Tibial nerve (tissue), 4 donors: ENCODE results near the gene UBE2U. TPM values are rescaled to one million over a fixed set of nuclear protein-coding genes. Genes with fewer than 3 reads are reported as not detected.

Experiments
- DNase-seq, 2 donors: peaks; one replicate each; pipeline ENCODE4 v3.0.0-alpha.2; 2019; ENCODE audit warnings: low spot score in 2 of 2
- H3K27ac ChIP-seq, 4 donors: fragments of 200-600 bp; sonication (generic) in 3 of 4; one replicate each; pipeline ENCODE4 v1.5.1; 2017 to 2019; ENCODE audit warnings: mild to moderate bottlenecking in 1 of 4
- H3K27me3 ChIP-seq, 2 donors: fragments of 200-600 bp; sonication (generic) in 1 of 2; one replicate each; pipeline versions ENCODE4 v1.5.1 to v1.6.0; 2017 to 2019
- H3K36me3 ChIP-seq, 3 donors: fragments of 200-600 bp; sonication (generic); one replicate each; pipeline ENCODE4 v1.5.1; 2018 to 2019
- H3K4me1 ChIP-seq, 4 donors: fragments of 200-600 bp; sonication (generic) in 3 of 4; one replicate each; pipeline ENCODE4 v1.5.1; 2017 to 2019
- H3K4me3 ChIP-seq, 4 donors: fragments of 200-600 bp; sonication (generic) in 3 of 4; one replicate each; pipeline ENCODE4 v1.5.1; 2017 to 2019; ENCODE audit warnings: mild to moderate bottlenecking in 1 of 4, moderate library complexity in 1 of 4
- H3K9me3 ChIP-seq, 4 donors: fragments of 200-600 bp; sonication (generic) in 3 of 4; one replicate each; pipeline ENCODE4 v1.5.1; 2017 to 2019
- EP300 ChIP-seq, 2 donors: sonication (generic); formaldehyde crosslinking; IDR thresholded peaks; one replicate each; pipeline ENCODE4 v1.6.1; 2017; ENCODE audit warnings: antibody characterized with exemption in 2 of 2, mild to moderate bottlenecking in 1 of 2
- POLR2A ChIP-seq, 2 donors: fragments of 450-650 bp; IDR thresholded peaks; one replicate each; pipeline ENCODE4 v1.6.1; 2017; ENCODE audit warnings: antibody characterized with exemption in 2 of 2, mild to moderate bottlenecking in 2 of 2, moderate library complexity in 2 of 2
- WGBS, 2 donors: methylation state at CpG; one replicate each; pipeline ENCODE4 v1.1.5; 2018; 5-methylcytosine and 5-hydroxymethylcytosine counted together
- total RNA-seq, 4 donors: library from RNA; depleted of rRNA; stranded (reverse); fragments of >200 nt; gene quantifications; one replicate each; pipeline ENCODE4 v1.1.0, GENCODE V29; 2016
- TF ChIP-seq, protein P1 (sequence below), 5 experiments: fragments of 200-600 bp in 3 of 5; fragments of 450-650 bp in 2 of 5; sonication (generic) in 3 of 5; IDR thresholded peaks; one replicate each; pipeline ENCODE4 v1.5.1; 2016 to 2019; ENCODE audit warnings: antibody characterized with exemption in 5 of 5, mild to moderate bottlenecking in 3 of 5, moderate library complexity in 2 of 5

UBE2U gene
- total RNA-seq, 4 donors from 2014 or later: not detected

DNA sequence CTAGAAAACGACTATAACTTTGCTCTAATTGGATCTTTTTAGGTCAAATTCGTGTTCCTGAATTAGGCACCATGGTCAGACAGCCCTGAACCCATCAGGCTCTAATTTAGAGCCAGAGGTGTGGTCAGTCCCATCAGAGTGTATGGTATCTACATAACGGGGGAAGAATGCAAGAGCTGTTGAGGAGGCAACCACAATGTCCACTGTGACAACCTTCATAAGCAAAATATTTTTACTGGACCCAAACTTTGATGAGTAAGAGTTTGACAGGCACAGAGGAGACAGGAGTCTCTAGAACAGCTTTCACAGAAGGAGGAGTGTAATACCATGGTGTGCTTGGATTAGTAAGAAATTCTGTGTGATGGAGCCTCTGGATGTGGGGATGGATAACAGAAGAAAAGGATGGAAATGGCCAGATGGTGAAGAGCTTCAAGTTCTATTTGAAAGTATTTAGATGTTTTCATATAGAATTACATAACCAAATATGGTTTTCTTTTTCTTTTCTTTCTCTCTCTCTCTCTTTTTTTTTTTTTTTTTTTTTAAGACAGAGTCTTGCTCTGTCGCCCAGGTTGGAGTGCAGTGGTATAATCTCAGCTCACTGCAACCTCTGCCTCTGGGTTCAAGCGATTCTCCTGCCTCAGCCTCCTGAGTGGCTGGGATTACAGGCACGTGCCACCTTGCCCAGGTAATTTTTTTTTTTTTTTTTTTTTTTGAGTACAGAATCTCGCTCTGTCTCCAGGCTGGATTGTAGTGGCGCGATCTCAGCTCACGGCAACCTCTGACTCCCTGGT lies 24.9 kb downstream of the UBE2U start:
- DNase-seq: no peak
- TF ChIP-seq, protein P1, sequence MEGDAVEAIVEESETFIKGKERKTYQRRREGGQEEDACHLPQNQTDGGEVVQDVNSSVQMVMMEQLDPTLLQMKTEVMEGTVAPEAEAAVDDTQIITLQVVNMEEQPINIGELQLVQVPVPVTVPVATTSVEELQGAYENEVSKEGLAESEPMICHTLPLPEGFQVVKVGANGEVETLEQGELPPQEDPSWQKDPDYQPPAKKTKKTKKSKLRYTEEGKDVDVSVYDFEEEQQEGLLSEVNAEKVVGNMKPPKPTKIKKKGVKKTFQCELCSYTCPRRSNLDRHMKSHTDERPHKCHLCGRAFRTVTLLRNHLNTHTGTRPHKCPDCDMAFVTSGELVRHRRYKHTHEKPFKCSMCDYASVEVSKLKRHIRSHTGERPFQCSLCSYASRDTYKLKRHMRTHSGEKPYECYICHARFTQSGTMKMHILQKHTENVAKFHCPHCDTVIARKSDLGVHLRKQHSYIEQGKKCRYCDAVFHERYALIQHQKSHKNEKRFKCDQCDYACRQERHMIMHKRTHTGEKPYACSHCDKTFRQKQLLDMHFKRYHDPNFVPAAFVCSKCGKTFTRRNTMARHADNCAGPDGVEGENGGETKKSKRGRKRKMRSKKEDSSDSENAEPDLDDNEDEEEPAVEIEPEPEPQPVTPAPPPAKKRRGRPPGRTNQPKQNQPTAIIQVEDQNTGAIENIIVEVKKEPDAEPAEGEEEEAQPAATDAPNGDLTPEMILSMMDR (IDR thresholded peaks at IDR 0.05): no peak
- no peak overlapping the region for H3K27ac ChIP-seq
- no peaks in the 10 kb centered on the region for H3K4me1 ChIP-seq
- no peaks in the 10 kb centered on the region for H3K27me3 ChIP-seq
- H3K4me3 ChIP-seq: no peak overlapping the region
- H3K36me3 ChIP-seq: no peaks in the 10 kb centered on the region
- no peaks in the 10 kb centered on the region for H3K9me3 ChIP-seq
- 88 to 91% methylated on average over 10 of the region's 10 CpGs for whole genome bisulfite sequencing, 2 donors

DNA sequence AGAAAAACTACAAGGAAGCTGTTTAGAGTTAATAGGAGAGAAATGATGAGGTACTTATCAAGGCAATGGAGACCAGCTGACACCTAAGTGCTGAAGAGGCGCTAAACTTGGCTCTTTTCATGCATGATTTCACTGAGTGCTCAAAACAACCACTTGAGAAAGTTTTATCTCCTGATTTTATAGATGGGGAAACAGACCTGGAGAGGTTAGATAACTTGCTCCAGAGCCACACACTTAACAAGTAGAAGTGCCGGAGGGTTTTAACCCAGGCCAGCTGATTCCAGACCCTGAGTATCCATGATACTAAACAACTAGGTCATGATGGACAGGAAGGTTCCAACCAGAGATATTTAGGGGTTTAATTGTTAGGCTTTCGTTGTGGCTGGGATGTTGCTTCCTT lies 25.9 kb downstream of the UBE2U start:
- Histone ChIP-seq H3K4me3 (no peak overlapping the region), H3K9me3 (no peaks in the 10 kb centered on the region), H3K27me3 (no peaks in the 10 kb centered on the region), H3K36me3 (no peaks in the 10 kb centered on the region), H3K27ac (no peak overlapping the region), H3K4me1 (no peaks in the 10 kb centered on the region)
- no peak for DNase-seq
- WGBS, 2 donors: 78 to 85% methylated on average over 3 of the region's 3 CpGs
- TF ChIP-seq EP300 (IDR thresholded peaks at IDR 0.05) (no peak), POLR2A (IDR thresholded peaks at IDR 0.05) (no peak)
- TF ChIP-seq, protein P1 (IDR thresholded peaks at IDR 0.05): no peak

DNA sequence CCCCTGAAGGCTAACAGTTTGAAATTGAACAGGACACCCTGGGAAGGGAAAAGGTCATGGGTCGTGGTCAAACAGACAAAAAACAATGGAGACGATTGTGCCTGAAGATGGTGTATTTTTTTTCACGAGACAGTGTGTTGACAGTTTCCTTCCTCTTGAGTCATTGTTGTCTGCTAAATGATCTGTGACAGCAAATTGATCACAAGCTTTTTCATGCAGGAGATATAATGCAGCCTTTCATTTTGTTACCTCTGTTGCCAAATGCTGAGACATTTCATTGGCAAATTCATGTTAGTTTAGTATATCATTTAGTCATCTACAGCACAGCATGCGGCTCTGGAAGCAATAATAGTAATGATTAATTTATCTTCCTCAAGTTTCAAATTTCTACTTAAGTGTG lies 27.7 kb downstream of the UBE2U start:
- TF ChIP-seq EP300 (IDR thresholded peaks at IDR 0.05): no peak
- no peak for TF ChIP-seq POLR2A (IDR thresholded peaks at IDR 0.05)
- TF ChIP-seq, protein P1 (IDR thresholded peaks at IDR 0.05): no peak

DNA sequence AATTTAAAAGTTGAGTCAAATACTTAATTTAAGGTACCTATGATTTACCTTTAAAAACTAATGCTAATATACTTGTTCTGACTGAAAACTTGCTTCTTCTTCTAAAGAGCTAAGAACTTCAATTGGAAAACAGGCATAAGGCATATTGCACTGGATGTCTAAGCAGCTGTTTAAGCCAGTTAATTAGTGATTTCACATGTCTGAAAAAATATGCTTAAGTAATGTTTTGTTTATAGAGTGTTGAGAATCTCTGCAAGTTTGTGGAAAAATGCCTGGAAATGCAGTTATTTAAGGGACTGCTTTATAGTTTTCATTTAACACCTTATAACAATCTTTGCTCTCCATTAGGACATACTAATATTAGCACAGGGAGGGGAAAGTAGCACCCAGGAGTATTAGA lies 28.2 kb downstream of the UBE2U start:
- Histone ChIP-seq H3K4me3 (no peak overlapping the region), H3K36me3 (no peaks in the 10 kb centered on the region), H3K9me3 (no peaks in the 10 kb centered on the region), H3K27ac (no peak overlapping the region), H3K4me1 (no peaks in the 10 kb centered on the region), H3K27me3 (no peaks in the 10 kb centered on the region)
- TF ChIP-seq, protein P1 (IDR thresholded peaks at IDR 0.05): no peak
- no peak for DNase-seq

More for the DNA sequence above, 27.7 kb downstream of the UBE2U start:
- no peak overlapping the region for H3K4me3 ChIP-seq
- H3K27me3 ChIP-seq: no peaks in the 10 kb centered on the region
- no peaks in the 10 kb centered on the region for H3K9me3 ChIP-seq
- DNase-seq: no peak
- no peaks in the 10 kb centered on the region for H3K4me1 ChIP-seq
- H3K27ac ChIP-seq: no peak overlapping the region
- no peaks in the 10 kb centered on the region for H3K36me3 ChIP-seq
- 29 to 37% methylated on average over 4 of the region's 4 CpGs for WGBS, 2 donors

DNA sequence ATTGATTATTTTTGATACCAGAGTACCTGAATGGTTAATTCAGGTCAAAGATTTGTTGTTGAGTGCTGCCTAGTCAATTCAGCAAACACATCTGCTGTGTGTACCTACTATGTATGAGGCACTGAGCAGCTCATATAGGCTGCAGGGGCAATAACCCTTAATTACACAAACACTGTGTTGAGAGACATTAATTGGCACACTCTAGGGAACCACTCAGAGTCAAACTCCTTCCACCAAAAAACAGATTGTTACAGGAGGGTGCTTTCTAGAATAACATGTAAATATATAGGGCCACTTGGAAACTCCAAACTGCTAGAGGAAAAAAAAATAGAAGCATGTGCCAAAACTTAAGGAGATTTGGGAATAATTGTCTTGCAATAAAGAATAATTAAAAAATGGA lies 31.3 kb downstream of the UBE2U start:
- H3K9me3 ChIP-seq: no peaks in the 10 kb centered on the region
- H3K4me3 ChIP-seq: no peak overlapping the region
- no peak overlapping the region for H3K27ac ChIP-seq
- H3K27me3 ChIP-seq: no peaks in the 10 kb centered on the region
- H3K4me1 ChIP-seq: no peaks in the 10 kb centered on the region
- TF ChIP-seq POLR2A (IDR thresholded peaks at IDR 0.05): no peak
- TF ChIP-seq, protein P1 (IDR thresholded peaks at IDR 0.05): no peak
- H3K36me3 ChIP-seq: no peaks in the 10 kb centered on the region
- DNase-seq: no peak
